WTC11 (cell line): ENCODE measurements around the gene RABAC1. TPM values are rescaled to one million over a fixed set of nuclear protein-coding genes. Genes with fewer than 3 reads are reported as not detected.
A peak's percentile ranks its signal among the peaks of the same experiment; 100 is the strongest.

Experiments
- ATAC-seq: fragments of 200-7000 bp; cut with Tn5 transposase; 2 replicates; pipeline ENCODE4 v1.10.0; 2021; ENCODE audit warnings: mild to moderate bottlenecking, moderate library complexity
- CTCF ChIA-PET: fragments of 300-600 bp; sonication (Branson Sonifier 250); formaldehyde crosslinking; loops from one replicate; lab custom pipeline; 2021; ENCODE audit warnings: antibody characterized with exemption; lab: Charles Lee
- POLR2A ChIA-PET: fragments of 350-600 bp; sonication (Branson Sonifier 250); formaldehyde crosslinking; loops from one replicate; lab custom pipeline; 2021; ENCODE audit warnings: antibody characterized with exemption; lab: Charles Lee
- DNase-seq: peaks from one replicate; pipeline ENCODE4 v3.0.0; 2021; ENCODE audit warnings: low spot score
- H3K27ac Mint-ChIP-seq: 2 replicates; pipeline ENCODE4 v1.8.0; 2021; ENCODE audit warnings: mixed read lengths
- H3K27me3 Mint-ChIP-seq: 2 replicates; pipeline ENCODE4 v1.8.0; 2021; ENCODE audit warnings: low read depth, mild to moderate bottlenecking, moderate library complexity, mixed read lengths
- H3K36me3 Mint-ChIP-seq: 2 replicates; pipeline ENCODE4 v1.8.0; 2021; ENCODE audit warnings: mixed read lengths
- H3K4me1 Mint-ChIP-seq: 2 replicates; pipeline ENCODE4 v1.8.0; 2022; ENCODE audit warnings: mixed read lengths
- H3K4me3 Mint-ChIP-seq: 2 replicates; pipeline ENCODE4 v1.8.0; 2021; ENCODE audit warnings: mild to moderate bottlenecking, moderate library complexity, mixed read lengths
- H3K9me3 Mint-ChIP-seq: 2 replicates; pipeline ENCODE4 v1.8.0; 2021; ENCODE audit warnings: mixed read lengths
- ATF1 ChIP-seq: sonication (generic); formaldehyde crosslinking; IDR thresholded peaks from 2 replicates; pipeline ENCODE4 v1.8.1; 2023; ENCODE audit warnings: mild to moderate bottlenecking, moderate library complexity, missing genetic modification reagents
- FOXJ3 ChIP-seq: sonication (generic); formaldehyde crosslinking; IDR thresholded peaks from 2 replicates; pipeline ENCODE4 v1.9.0; 2021; ENCODE audit warnings: missing genetic modification reagents, mild to moderate bottlenecking, borderline replicate concordance
- FOXK1 ChIP-seq: sonication (generic); formaldehyde crosslinking; IDR thresholded peaks from 2 replicates; pipeline ENCODE4 v1.8.0; 2022; ENCODE audit warnings: mild to moderate bottlenecking, moderate library complexity, missing genetic modification reagents
- KAT7 ChIP-seq: sonication (generic); formaldehyde crosslinking; IDR thresholded peaks from 2 replicates; pipeline ENCODE4 v1.8.1; 2023; ENCODE audit warnings: missing genetic modification reagents, mild to moderate bottlenecking, borderline replicate concordance
- NR1H2 ChIP-seq: sonication (generic); formaldehyde crosslinking; IDR thresholded peaks from 2 replicates; pipeline ENCODE4 v1.9.0; 2021; ENCODE audit warnings: mild to moderate bottlenecking, moderate library complexity, missing genetic modification reagents
- NR3C1 ChIP-seq: sonication (generic); formaldehyde crosslinking; conservative IDR thresholded peaks from 2 replicates; pipeline ENCODE4 v1.8.1; 2023; ENCODE audit warnings: low read depth, mild to moderate bottlenecking, missing genetic modification reagents
- SOX15 ChIP-seq: fragments of 250-450 bp; sonication (Bioruptor Pico); IDR thresholded peaks from 2 replicates; pipeline ENCODE4 v1.9.0; 2021; ENCODE audit warnings: mild to moderate bottlenecking
- TCF7 ChIP-seq: sonication (generic); formaldehyde crosslinking; IDR thresholded peaks from 2 replicates; pipeline ENCODE4 v1.8.0; 2022; ENCODE audit warnings: mild to moderate bottlenecking, low read depth, missing genetic modification reagents, moderate library complexity
- TEAD1 ChIP-seq: sonication (generic); formaldehyde crosslinking; IDR thresholded peaks from 2 replicates; pipeline ENCODE4 v1.8.0; 2022; ENCODE audit warnings: mild to moderate bottlenecking, missing genetic modification reagents
- ZBTB21 ChIP-seq: sonication (generic); formaldehyde crosslinking; IDR thresholded peaks from 2 replicates; pipeline ENCODE4 v1.8.1; 2023; ENCODE audit warnings: mild to moderate bottlenecking, missing genetic modification reagents, borderline replicate concordance
- total RNA-seq: library from RNA; stranded (reverse); gene quantifications from 3 replicates; pipeline ENCODE4 v1.2.3, GENCODE V29; 2021
- TF ChIP-seq, protein P1 (sequence below): sonication (generic); formaldehyde crosslinking; conservative IDR thresholded peaks from 2 replicates; pipeline ENCODE4 v1.8.1; 2022; ENCODE audit warnings: mild to moderate bottlenecking, missing genetic modification reagents
- TF ChIP-seq, protein P2 (sequence below): sonication (generic); formaldehyde crosslinking; IDR thresholded peaks from 2 replicates; pipeline ENCODE4 v1.8.1; 2022; ENCODE audit warnings: low read depth, missing genetic modification reagents, borderline replicate concordance
- TF ChIP-seq, protein P3 (sequence below): sonication (generic); formaldehyde crosslinking; IDR thresholded peaks from 2 replicates; pipeline ENCODE4 v1.8.1; 2023; ENCODE audit warnings: mild to moderate bottlenecking, missing genetic modification reagents
- TF ChIP-seq, protein P4 (sequence below): sonication (generic); formaldehyde crosslinking; IDR thresholded peaks from 2 replicates; pipeline ENCODE4 v1.8.1; 2022; ENCODE audit warnings: missing genetic modification reagents, borderline replicate concordance

Gene RABAC1
- total RNA-seq, 1 experiment from 2014 or later: 159 TPM

- peak overlapping the region; percentile 61 for H3K4me3 Mint-ChIP-seq
Observed at GRCh38 chr19:41922585-41922984, 36.5 kb downstream of the RABAC1 start.

DNA sequence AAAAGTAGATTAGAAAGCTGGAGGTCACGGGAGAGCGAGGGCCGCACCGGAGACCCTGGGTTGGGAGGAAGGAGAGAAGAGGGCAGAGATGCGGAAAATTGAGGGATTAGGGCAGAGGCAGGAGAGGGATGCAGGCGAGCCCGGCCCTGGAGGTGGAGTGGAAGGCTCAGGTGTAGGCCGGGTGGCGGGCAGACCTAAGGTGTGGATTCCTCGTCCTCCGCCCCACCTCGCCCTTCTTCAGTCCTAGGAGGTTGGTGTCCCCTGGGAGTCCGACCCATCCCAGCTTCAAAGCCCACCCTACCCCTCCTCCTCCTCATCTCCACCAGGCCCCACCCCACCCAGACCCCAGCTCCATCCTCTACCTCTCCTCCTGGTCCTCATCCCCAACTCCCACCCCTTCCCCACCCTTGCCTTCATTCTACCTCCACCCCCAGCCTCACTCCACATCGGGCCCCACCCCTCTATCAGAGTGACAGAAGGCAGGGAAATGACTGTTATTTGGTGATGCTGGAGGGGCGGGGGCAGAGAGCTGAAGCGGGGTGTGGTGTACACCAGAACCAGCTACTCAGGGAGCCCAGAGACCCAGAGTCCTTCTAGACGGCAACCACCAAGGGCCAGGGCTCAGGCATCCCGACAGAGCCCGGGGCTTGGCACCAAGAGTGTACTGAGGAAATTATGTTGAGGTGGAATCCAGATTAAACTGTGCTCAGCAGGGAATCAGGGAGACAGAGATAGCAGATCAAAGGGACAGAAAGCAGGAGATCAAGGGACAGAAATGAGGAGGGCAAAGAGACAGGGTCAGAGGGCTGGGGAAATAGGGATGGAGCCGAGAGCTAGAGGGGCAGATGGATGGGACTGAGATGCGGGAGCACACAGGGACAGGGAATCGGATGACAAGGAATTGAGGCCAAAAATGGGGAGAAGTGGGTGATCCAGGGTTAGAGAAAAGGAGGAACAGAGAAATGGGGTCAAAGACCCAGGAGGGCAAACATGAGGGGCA, 37.2 kb downstream of the RABAC1 start:
- no peak overlapping the region for H3K27ac Mint-ChIP-seq
- no peaks in the 10 kb centered on the region for H3K27me3 Mint-ChIP-seq
- TF ChIP-seq, protein P1, sequence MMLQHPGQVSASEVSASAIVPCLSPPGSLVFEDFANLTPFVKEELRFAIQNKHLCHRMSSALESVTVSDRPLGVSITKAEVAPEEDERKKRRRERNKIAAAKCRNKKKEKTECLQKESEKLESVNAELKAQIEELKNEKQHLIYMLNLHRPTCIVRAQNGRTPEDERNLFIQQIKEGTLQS: no peak
- TF ChIP-seq FOXJ3 (no peak), KAT7 (CRISPR knock-in tag) (no peak), ZBTB21 (CRISPR knock-in tag) (no peak), TEAD1 (CRISPR knock-in tag) (no peak), SOX15 (CRISPR knock-in tag) (no peak), NR1H2 (CRISPR knock-in tag) (no peak), NR3C1 (CRISPR knock-in tag) (no peak), ATF1 (no peak)
- TF ChIP-seq, protein P2, sequence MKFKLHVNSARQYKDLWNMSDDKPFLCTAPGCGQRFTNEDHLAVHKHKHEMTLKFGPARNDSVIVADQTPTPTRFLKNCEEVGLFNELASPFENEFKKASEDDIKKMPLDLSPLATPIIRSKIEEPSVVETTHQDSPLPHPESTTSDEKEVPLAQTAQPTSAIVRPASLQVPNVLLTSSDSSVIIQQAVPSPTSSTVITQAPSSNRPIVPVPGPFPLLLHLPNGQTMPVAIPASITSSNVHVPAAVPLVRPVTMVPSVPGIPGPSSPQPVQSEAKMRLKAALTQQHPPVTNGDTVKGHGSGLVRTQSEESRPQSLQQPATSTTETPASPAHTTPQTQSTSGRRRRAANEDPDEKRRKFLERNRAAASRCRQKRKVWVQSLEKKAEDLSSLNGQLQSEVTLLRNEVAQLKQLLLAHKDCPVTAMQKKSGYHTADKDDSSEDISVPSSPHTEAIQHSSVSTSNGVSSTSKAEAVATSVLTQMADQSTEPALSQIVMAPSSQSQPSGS (CRISPR knock-in tag): no peak
- TF ChIP-seq, protein P3, sequence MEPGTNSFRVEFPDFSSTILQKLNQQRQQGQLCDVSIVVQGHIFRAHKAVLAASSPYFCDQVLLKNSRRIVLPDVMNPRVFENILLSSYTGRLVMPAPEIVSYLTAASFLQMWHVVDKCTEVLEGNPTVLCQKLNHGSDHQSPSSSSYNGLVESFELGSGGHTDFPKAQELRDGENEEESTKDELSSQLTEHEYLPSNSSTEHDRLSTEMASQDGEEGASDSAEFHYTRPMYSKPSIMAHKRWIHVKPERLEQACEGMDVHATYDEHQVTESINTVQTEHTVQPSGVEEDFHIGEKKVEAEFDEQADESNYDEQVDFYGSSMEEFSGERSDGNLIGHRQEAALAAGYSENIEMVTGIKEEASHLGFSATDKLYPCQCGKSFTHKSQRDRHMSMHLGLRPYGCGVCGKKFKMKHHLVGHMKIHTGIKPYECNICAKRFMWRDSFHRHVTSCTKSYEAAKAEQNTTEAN (CRISPR knock-in tag): no peak
- H3K9me3 Mint-ChIP-seq: no peaks in the 10 kb centered on the region
- ATAC-seq (peak; percentile 16), DNase-seq (no peak)
- H3K4me1 Mint-ChIP-seq: peaks cover 10% of the 10 kb centered on the region
- POLR2A ChIA-PET: interaction anchor here (1.0 to 1.5 kb wide), 3 partner anchors 13 to 49 kb away, joined by 3 to 5 read pairs (median 4); no protein-coding TSS in a partner anchor
- H3K36me3 Mint-ChIP-seq: no peaks in the 10 kb centered on the region
- CTCF ChIA-PET: interaction anchor here (0.7 to 2.1 kb wide), 8 partner anchors 9 to 220 kb away, joined by 3 to 14 read pairs (median 3); partner anchors contain the start of gene RABAC1
- H3K4me3 Mint-ChIP-seq: peak overlapping the region; percentile 61

More at GRCh38 chr19:41922585-41922984, 36.5 kb downstream of the RABAC1 start:
- Mint-ChIP-seq H3K27ac (no peak overlapping the region), H3K36me3 (no peaks in the 10 kb centered on the region)
- ATAC-seq: peak; percentile 35
- TF ChIP-seq TCF7 (CRISPR knock-in tag) (no peak), FOXK1 (CRISPR knock-in tag) (no peak)
- TF ChIP-seq, protein P4, sequence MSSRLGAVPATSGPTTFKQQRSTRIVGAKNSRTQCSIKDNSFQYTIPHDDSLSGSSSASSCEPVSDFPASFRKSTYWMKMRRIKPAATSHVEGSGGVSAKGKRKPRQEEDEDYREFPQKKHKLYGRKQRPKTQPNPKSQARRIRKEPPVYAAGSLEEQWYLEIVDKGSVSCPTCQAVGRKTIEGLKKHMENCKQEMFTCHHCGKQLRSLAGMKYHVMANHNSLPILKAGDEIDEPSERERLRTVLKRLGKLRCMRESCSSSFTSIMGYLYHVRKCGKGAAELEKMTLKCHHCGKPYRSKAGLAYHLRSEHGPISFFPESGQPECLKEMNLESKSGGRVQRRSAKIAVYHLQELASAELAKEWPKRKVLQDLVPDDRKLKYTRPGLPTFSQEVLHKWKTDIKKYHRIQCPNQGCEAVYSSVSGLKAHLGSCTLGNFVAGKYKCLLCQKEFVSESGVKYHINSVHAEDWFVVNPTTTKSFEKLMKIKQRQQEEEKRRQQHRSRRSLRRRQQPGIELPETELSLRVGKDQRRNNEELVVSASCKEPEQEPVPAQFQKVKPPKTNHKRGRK: no peak
- TF ChIP-seq, all 79 proteins: peak for 0
- DNase-seq: no peak
- Mint-ChIP-seq H3K9me3 (no peaks in the 10 kb centered on the region), H3K4me1 (peaks cover 10% of the 10 kb centered on the region), H3K27me3 (no peaks in the 10 kb centered on the region)
- ChIA-PET POLR2A (interaction anchor here (1.0 to 1.5 kb wide), 2 partner anchors 14 to 17 kb away, joined by 4 to 5 read pairs; no protein-coding TSS in a partner anchor), CTCF (interaction anchor here (0.9 to 2.1 kb wide), 6 partner anchors 8 to 50 kb away, joined by 3 to 14 read pairs (median 4); partner anchors contain the start of gene RABAC1)
